Osteoblast (primary cell): ENCODE measurements around the gene CACNA1I. TPM values are rescaled to one million over a fixed set of nuclear protein-coding genes. Genes with fewer than 3 reads are reported as not detected.
A peak's percentile ranks its signal among the peaks of the same experiment; 100 is the strongest.

Source experiments
- DNase-seq: peaks from one replicate; pipeline ENCODE4 v3.0.0; 2011; ENCODE audit warnings: low spot score, mixed read lengths; ENCODE audit not compliant: insufficient read length; ENCODE audit errors: missing footprints
- H2AFZ ChIP-seq: 2 replicates; pipeline ENCODE4 v1.6.0; 2011; ENCODE audit warnings: mild to moderate bottlenecking, low read length
- H3K27ac ChIP-seq: 2 replicates; pipeline ENCODE4 v1.5.1; 2011; ENCODE audit warnings: mild to moderate bottlenecking, low read depth, low read length, moderate library complexity
- H3K27me3 ChIP-seq: 2 replicates; pipeline ENCODE4 v1.6.0; 2012; ENCODE audit warnings: mild to moderate bottlenecking, control low read depth, inconsistent platforms, low read length, moderate library complexity; ENCODE audit not compliant: insufficient read depth
- H3K36me3 ChIP-seq: 2 replicates; pipeline ENCODE4 v1.5.1; 2011; ENCODE audit warnings: mild to moderate bottlenecking, low read length, control low read depth, moderate library complexity; ENCODE audit not compliant: insufficient read depth
- H3K4me1 ChIP-seq: 2 replicates; pipeline ENCODE4 v1.5.1; 2011; ENCODE audit warnings: mild to moderate bottlenecking, low read length, control low read depth, moderate library complexity; ENCODE audit not compliant: insufficient read depth
- H3K4me2 ChIP-seq: 2 replicates; pipeline ENCODE4 v1.6.0; 2011; ENCODE audit warnings: mild to moderate bottlenecking, low read length; ENCODE audit not compliant: insufficient read depth
- H3K4me3 ChIP-seq: fragments of 200-600 bp; sonication (generic); 3 replicates; pipeline ENCODE4 v1.5.1; 2012; ENCODE audit warnings: mild to moderate bottlenecking, low read length, inconsistent platforms; ENCODE audit not compliant: insufficient read depth
- H3K79me2 ChIP-seq: 2 replicates; pipeline ENCODE4 v1.6.0; 2012; ENCODE audit warnings: mild to moderate bottlenecking, low read length, control low read depth, inconsistent platforms; ENCODE audit not compliant: insufficient read depth
- H3K9me3 ChIP-seq: 2 replicates; pipeline ENCODE4 v1.5.1; 2011; ENCODE audit warnings: low read depth, low read length, control low read depth
- H4K20me1 ChIP-seq: 2 replicates; pipeline ENCODE4 v1.6.0; 2012; ENCODE audit warnings: mild to moderate bottlenecking, low read length, control low read depth; ENCODE audit not compliant: insufficient read depth
- total RNA-seq: library from RNA; depleted of rRNA; stranded (reverse); fragments of >200 nt; gene quantifications from 2 replicates; pipeline ENCODE4 v1.2.3, GENCODE V29; 2012
- TF ChIP-seq, protein P1 (sequence below): IDR thresholded peaks from 2 replicates; pipeline ENCODE4 v1.5.1; 2011; ENCODE audit warnings: mild to moderate bottlenecking, low read depth, low read length, moderate library complexity; ENCODE audit errors: extremely low read depth

The CACNA1I gene
- total RNA-seq, 1 donor, result under 0.01 TPM

- H3K4me1 ChIP-seq, result peaks cover 10% of the 10 kb centered on the region
- peak; percentile 44 for DNase-seq
- H3K36me3 ChIP-seq, result no peaks in the 10 kb centered on the region
- H3K9me3 ChIP-seq, result no peaks in the 10 kb centered on the region
- H4K20me1 ChIP-seq, result no peaks in the 10 kb centered on the region
- H3K27ac ChIP-seq, result no peak overlapping the region
- no peak overlapping the region for H3K4me3 ChIP-seq
- H3K27me3 ChIP-seq, result peaks cover 10% of the 10 kb centered on the region
- no peaks in the 10 kb centered on the region for H3K79me2 ChIP-seq
- H2AFZ ChIP-seq, result no peak overlapping the region
- H3K4me2 ChIP-seq, result no peak overlapping the region
- TF ChIP-seq, protein P1, sequence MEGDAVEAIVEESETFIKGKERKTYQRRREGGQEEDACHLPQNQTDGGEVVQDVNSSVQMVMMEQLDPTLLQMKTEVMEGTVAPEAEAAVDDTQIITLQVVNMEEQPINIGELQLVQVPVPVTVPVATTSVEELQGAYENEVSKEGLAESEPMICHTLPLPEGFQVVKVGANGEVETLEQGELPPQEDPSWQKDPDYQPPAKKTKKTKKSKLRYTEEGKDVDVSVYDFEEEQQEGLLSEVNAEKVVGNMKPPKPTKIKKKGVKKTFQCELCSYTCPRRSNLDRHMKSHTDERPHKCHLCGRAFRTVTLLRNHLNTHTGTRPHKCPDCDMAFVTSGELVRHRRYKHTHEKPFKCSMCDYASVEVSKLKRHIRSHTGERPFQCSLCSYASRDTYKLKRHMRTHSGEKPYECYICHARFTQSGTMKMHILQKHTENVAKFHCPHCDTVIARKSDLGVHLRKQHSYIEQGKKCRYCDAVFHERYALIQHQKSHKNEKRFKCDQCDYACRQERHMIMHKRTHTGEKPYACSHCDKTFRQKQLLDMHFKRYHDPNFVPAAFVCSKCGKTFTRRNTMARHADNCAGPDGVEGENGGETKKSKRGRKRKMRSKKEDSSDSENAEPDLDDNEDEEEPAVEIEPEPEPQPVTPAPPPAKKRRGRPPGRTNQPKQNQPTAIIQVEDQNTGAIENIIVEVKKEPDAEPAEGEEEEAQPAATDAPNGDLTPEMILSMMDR, result no peak
Observed at GRCh38 chr22:39577366-39577765, 6.8 kb downstream of the CACNA1I start.

GRCh38 chr22:39577900-39578299, 7.3 kb downstream of the CACNA1I start:
- Histone ChIP-seq H2AFZ (no peak overlapping the region), H3K79me2 (no peaks in the 10 kb centered on the region), H3K27me3 (peaks cover 10% of the 10 kb centered on the region), H4K20me1 (no peaks in the 10 kb centered on the region), H3K36me3 (no peaks in the 10 kb centered on the region), H3K4me3 (no peak overlapping the region), H3K4me1 (peaks cover 10% of the 10 kb centered on the region), H3K9me3 (no peaks in the 10 kb centered on the region), H3K4me2 (no peak overlapping the region), H3K27ac (no peak overlapping the region)
- peak; percentile 74 for DNase-seq
- TF ChIP-seq, protein P1, result no peak

DNA sequence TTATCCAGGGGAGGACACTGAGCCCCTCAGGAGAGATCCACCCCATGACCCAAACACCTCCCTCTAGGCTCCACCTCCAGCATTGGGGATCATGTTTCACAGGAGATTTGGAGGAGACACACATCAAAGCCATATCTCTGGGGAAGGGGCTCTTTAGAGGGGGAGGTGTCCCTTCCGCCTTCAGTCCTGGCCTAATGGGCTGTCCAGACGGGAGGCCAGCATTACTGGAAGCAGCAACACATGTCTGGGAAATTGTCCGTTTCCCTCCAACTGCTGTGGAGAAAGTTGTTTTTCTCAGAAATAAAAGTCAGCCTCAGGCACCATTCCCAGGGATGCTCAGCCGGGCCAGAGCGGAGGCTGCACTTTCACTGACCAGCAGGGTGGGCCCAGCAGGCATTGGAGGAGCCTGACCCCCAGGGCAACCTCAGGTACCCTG, 9.5 kb downstream of the CACNA1I start:
- Histone ChIP-seq H3K79me2 (no peaks in the 10 kb centered on the region), H2AFZ (no peak overlapping the region), H3K27me3 (peaks cover 13% of the 10 kb centered on the region), H3K27ac (no peak overlapping the region), H3K36me3 (no peaks in the 10 kb centered on the region), H3K4me2 (no peak overlapping the region), H3K9me3 (no peaks in the 10 kb centered on the region), H3K4me1 (peaks cover 4% of the 10 kb centered on the region), H3K4me3 (no peak overlapping the region), H4K20me1 (no peaks in the 10 kb centered on the region)
- TF ChIP-seq, protein P1, result no peak
- DNase-seq, result peak; percentile 59

DNA sequence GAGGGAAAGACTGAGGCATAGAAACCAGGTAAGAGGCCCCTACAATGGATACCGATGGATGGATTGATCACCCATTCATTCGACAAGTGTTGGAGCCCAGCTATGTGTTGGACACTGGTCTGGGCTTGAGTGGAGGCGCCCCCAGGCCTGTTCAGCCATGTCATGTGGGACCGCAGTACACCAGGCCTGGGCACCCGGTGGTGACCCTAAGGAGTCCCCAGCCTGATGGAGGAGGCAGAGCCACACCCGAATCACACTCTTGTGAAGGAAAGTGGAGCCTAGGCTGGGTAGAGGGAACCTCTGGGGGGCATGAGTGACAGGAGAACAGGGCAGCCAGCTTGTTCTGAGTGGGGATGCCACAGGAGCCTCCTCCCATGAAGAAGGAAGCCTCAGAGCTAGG, 10.2 kb downstream of the CACNA1I start:
- TF ChIP-seq, protein P1, result no peak
- Histone ChIP-seq H3K27me3 (peaks cover 13% of the 10 kb centered on the region), H2AFZ (no peak overlapping the region), H3K4me1 (no peaks in the 10 kb centered on the region), H3K27ac (no peak overlapping the region), H3K36me3 (no peaks in the 10 kb centered on the region), H3K4me3 (no peak overlapping the region), H3K4me2 (no peak overlapping the region), H4K20me1 (no peaks in the 10 kb centered on the region), H3K9me3 (no peaks in the 10 kb centered on the region), H3K79me2 (no peaks in the 10 kb centered on the region)
- no peak for DNase-seq
